Measurements from ENCODE around the gene CALHM5.

- TF ChIP-seq CTCF (IDR thresholded peaks at IDR 0.05; ENCODE audit: low read depth, low read length) (no peak), MAX (IDR thresholded peaks at IDR 0.05; ENCODE audit: low read depth, low read length) (no peak), POLR2A (IDR thresholded peaks at IDR 0.05; ENCODE audit: extremely low read depth, insufficient read length) (no peak), MYC (IDR thresholded peaks at IDR 0.05; ENCODE audit: low read depth, low read length) (no peak)
Observed at GRCh38 chr6:116562614-116563013, 51.2 kb downstream of the CALHM5 start.
